C4-2B (cell line): ENCODE measurements around the gene STK17B.

Experiments used
- ZFX ChIP-seq: fragments of 450-650 bp; IDR thresholded peaks from 2 replicates; pipeline ENCODE4 v1.6.1; 2017
- TF ChIP-seq, protein P1 (sequence below): fragments of 450-650 bp; conservative IDR thresholded peaks from 2 replicates; pipeline ENCODE4 v1.5.1; 2017; ENCODE audit warnings: mild to moderate bottlenecking

DNA sequence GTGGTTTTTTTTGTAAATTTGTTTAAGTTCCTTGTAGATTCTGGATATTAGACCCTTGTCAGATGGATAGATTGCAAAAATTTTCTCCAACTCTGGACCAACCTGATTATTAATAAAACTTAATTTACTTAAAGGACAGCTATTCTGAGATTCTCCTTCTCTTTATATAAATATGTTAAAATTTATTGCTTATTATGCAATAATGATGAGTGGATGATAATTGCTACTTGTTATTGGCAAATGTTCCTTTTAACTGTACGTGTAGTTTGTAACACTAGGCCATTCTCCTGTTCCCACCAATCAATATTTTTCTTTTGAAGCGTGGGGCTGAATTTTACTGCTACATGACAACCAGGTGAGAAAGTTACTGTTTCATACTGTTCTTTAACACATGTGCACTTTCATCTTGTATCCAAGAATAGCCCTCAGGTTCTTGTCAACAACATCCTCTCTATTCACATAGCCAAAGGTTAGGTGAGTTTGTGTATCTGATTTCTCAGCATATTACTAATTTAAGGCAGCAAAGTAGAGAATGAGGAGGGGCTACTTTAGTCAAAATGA lies 16.6 kb upstream of the STK17B start:
- TF ChIP-seq, protein P1, sequence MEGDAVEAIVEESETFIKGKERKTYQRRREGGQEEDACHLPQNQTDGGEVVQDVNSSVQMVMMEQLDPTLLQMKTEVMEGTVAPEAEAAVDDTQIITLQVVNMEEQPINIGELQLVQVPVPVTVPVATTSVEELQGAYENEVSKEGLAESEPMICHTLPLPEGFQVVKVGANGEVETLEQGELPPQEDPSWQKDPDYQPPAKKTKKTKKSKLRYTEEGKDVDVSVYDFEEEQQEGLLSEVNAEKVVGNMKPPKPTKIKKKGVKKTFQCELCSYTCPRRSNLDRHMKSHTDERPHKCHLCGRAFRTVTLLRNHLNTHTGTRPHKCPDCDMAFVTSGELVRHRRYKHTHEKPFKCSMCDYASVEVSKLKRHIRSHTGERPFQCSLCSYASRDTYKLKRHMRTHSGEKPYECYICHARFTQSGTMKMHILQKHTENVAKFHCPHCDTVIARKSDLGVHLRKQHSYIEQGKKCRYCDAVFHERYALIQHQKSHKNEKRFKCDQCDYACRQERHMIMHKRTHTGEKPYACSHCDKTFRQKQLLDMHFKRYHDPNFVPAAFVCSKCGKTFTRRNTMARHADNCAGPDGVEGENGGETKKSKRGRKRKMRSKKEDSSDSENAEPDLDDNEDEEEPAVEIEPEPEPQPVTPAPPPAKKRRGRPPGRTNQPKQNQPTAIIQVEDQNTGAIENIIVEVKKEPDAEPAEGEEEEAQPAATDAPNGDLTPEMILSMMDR, result no peak
- TF ChIP-seq ZFX, result no peak
